CD4-positive, alpha-beta T cell (primary cell): ENCODE measurements around the gene LPAR2. TPM values are rescaled to one million over a fixed set of nuclear protein-coding genes. Genes with fewer than 3 reads are reported as not detected.
"Not testable (repeated sequence)": the region's sequence is repeated elsewhere in the genome, so short reads cannot be mapped to it uniquely, and the experiment has no call there.

Experiments
- ATAC-seq: fragments of 200-7000 bp; cut with Tn5 transposase; one replicate; pipeline ENCODE4 v1.10.0; 2022; ENCODE audit warnings: mild to moderate bottlenecking; ENCODE audit not compliant: poor library complexity
- CTCF ChIA-PET: fragments of 350-600 bp; sonication (Branson Sonifier 250); formaldehyde crosslinking; loops from one replicate; lab custom pipeline; 2021; ENCODE audit warnings: antibody characterized with exemption, inconsistent platforms; lab: Charles Lee
- POLR2A ChIA-PET: fragments of 350-600 bp; sonication (Branson Sonifier 250); formaldehyde crosslinking; loops from one replicate; lab custom pipeline; 2021; ENCODE audit warnings: antibody characterized with exemption, inconsistent platforms; lab: Charles Lee
- DNase-seq, 14 experiments: peaks; one replicate each; pipeline ENCODE4 v3.0.0-alpha.2; 2013 to 2020; ENCODE audit warnings: mixed read lengths in 2 of 14
- H3K27ac ChIP-seq, 2 donors: one replicate each; pipeline versions ENCODE4 v1.5.1 to v1.7.0; 2013; ENCODE audit warnings: low read length in 2 of 2, low read depth in 1 of 2, mild to moderate bottlenecking in 1 of 2
- H3K27me3 ChIP-seq, 2 experiments: 1 replicate in 1 of 2; 2 replicates in 1 of 2; pipeline versions ENCODE4 v1.6.1 to v1.7.0; 2013; ENCODE audit warnings: low read length in 2 of 2, control low read depth in 1 of 2, mild to moderate bottlenecking in 1 of 2, moderate library complexity in 1 of 2; ENCODE audit not compliant: insufficient read depth in 2 of 2, control insufficient read depth in 1 of 2
- H3K36me3 ChIP-seq: one replicate; pipeline ENCODE4 v1.6.1; 2013; ENCODE audit warnings: low read length, control low read depth; ENCODE audit not compliant: insufficient read depth
- H3K4me1 ChIP-seq: one replicate; pipeline ENCODE4 v1.6.1; 2013; ENCODE audit warnings: low read length, control low read depth; ENCODE audit not compliant: insufficient read depth
- H3K4me3 ChIP-seq: one replicate; pipeline ENCODE4 v1.5.1; 2013; ENCODE audit warnings: mild to moderate bottlenecking, low read length, moderate library complexity
- H3K9me3 ChIP-seq, 2 experiments: 1 replicate in 1 of 2; 2 replicates in 1 of 2; pipeline versions ENCODE4 v1.6.1 to v1.7.0; 2013; ENCODE audit warnings: low read length in 2 of 2, mild to moderate bottlenecking in 2 of 2, control low read depth in 1 of 2, moderate library complexity in 1 of 2; ENCODE audit not compliant: control insufficient read depth in 1 of 2, insufficient read depth in 1 of 2
- H3K27ac Mint-ChIP-seq: one replicate; pipeline ENCODE4 v1.8.0; 2020; ENCODE audit warnings: mixed read lengths
- H3K27me3 Mint-ChIP-seq: one replicate; pipeline ENCODE4 v1.8.0; 2021; ENCODE audit warnings: mixed read lengths
- H3K36me3 Mint-ChIP-seq: one replicate; pipeline ENCODE4 v1.8.0; 2021; ENCODE audit warnings: low read depth, mixed read lengths
- H3K4me1 Mint-ChIP-seq: one replicate; pipeline ENCODE4 v1.8.0; 2021; ENCODE audit warnings: low read depth, mixed read lengths
- H3K4me3 Mint-ChIP-seq: one replicate; pipeline ENCODE4 v1.8.0; 2020; ENCODE audit warnings: mild to moderate bottlenecking, mixed read lengths
- H3K9me3 Mint-ChIP-seq: one replicate; pipeline ENCODE4 v1.8.0; 2020; ENCODE audit warnings: mixed read lengths
- CTCF ChIP-seq: fragments of 200-600 bp; IDR thresholded peaks from one replicate; pipeline ENCODE4 v1.8.0; 2022; ENCODE audit warnings: antibody characterized with exemption, mild to moderate bottlenecking
- intact Hi-C, 2 experiments: fragments of 100-400 bp; cut with DNase I in 1 of 2; cut with micrococcal nuclease in 1 of 2; formaldehyde crosslinking; loops; one replicate each; pipeline versions ENCODE4 v1.15.1 to v1.9.0; 2023 to 2025; cut with DNase I, micrococcal nuclease
- total RNA-seq, 174 experiments: library from RNA in 2 of 174; stranded (reverse) in 2 of 174; gene quantifications; one replicate each; pipeline ENCODE4 v1.2.3 and lab custom pipeline; 2021 to 2026

Gene LPAR2
- total RNA-seq, 2 experiments from 2014 or later: 85.9 to 93.7 TPM

GRCh38 chr19:19615086-19615485, 12.9 kb downstream of the LPAR2 start:
- Histone ChIP-seq H3K36me3 (peaks cover 14% of the 10 kb centered on the region), H3K4me3 (no peak overlapping the region), H3K4me1 (peaks cover 58% of the 10 kb centered on the region), H3K27me3 (no peaks in the 10 kb centered on the region), H3K27ac (peak overlapping the region in 1 of 2 donors; percentile 29), H3K9me3 (no peaks in the 10 kb centered on the region)
- peak overlapping the region; percentile 50 for H3K27ac Mint-ChIP-seq
- no peaks in the 10 kb centered on the region for H3K9me3 Mint-ChIP-seq
- H3K27me3 Mint-ChIP-seq: no peaks in the 10 kb centered on the region
- POLR2A ChIA-PET: no interaction called here
- intact Hi-C loops: loop anchor here in 1 of 2 experiments (5.0 kb wide), 1 partner anchor 38 kb away; no protein-coding TSS in a partner anchor
- CTCF ChIA-PET: interaction anchor here (0.6 to 1.7 kb wide), 4 partner anchors 9 to 222 kb away, joined by 3 to 6 read pairs (median 6); partner anchors contain the start of gene GMIP
- H3K36me3 Mint-ChIP-seq: peaks cover 32% of the 10 kb centered on the region
- ATAC-seq (no peak), DNase-seq (peak in 5 of 14 experiments; percentile 25 to 78 (median 63))
- TF ChIP-seq CTCF: no peak
- H3K4me1 Mint-ChIP-seq: peaks cover 69% of the 10 kb centered on the region
- peak overlapping the region; percentile 88 for H3K4me3 Mint-ChIP-seq

- CTCF ChIA-PET: interaction anchor here (0.6 to 1.4 kb wide), 2 partner anchors 8 to 60 kb away, joined by 3 to 6 read pairs; no protein-coding TSS in a partner anchor
- POLR2A ChIA-PET: interaction anchor here (0.7 to 1.5 kb wide), 4 partner anchors 11 to 56 kb away, joined by 3 to 5 read pairs (median 4); partner anchors contain the start of gene ZNF101
- intact Hi-C loops: no loop called here
- no peak overlapping the region for H3K4me3 ChIP-seq
- DNase-seq (no peak), ATAC-seq (no peak)
- H3K27me3 ChIP-seq: no peaks in the 10 kb centered on the region
- Mint-ChIP-seq H3K9me3 (no peaks in the 10 kb centered on the region), H3K4me3 (peak overlapping the region; percentile 34), H3K36me3 (peaks cover 39% of the 10 kb centered on the region), H3K4me1 (peaks cover 64% of the 10 kb centered on the region), H3K27me3 (no peaks in the 10 kb centered on the region), H3K27ac (no peak overlapping the region)
- H3K36me3 ChIP-seq: peaks cover 14% of the 10 kb centered on the region
- no peaks in the 10 kb centered on the region for H3K9me3 ChIP-seq
- peaks cover 54% of the 10 kb centered on the region for H3K4me1 ChIP-seq
- TF ChIP-seq CTCF: no peak
- no peak overlapping the region for H3K27ac ChIP-seq
These were observed 14.5 kb downstream of the LPAR2 start for GRCh38 chr19:19613506-19613905.

GRCh38 chr19:19610376-19611202, 17.4 kb downstream of the LPAR2 start:
- Mint-ChIP-seq H3K4me1 (peaks cover 60% of the 10 kb centered on the region), H3K4me3 (no peak overlapping the region), H3K27me3 (no peaks in the 10 kb centered on the region), H3K36me3 (peaks cover 39% of the 10 kb centered on the region), H3K27ac (no peak overlapping the region), H3K9me3 (no peaks in the 10 kb centered on the region)
- DNase-seq (no peak), ATAC-seq (no peak)
- H3K27ac ChIP-seq: no peak overlapping the region
- H3K4me1 ChIP-seq: peaks cover 51% of the 10 kb centered on the region
- intact Hi-C loops: no loop called here
- H3K4me3 ChIP-seq: no peak overlapping the region
- ChIA-PET CTCF (no interaction called here), POLR2A (interaction anchor here (0.6 kb wide), 1 partner anchor 37 kb away, joined by 4 read pairs; no protein-coding TSS in a partner anchor)
- peaks cover 17% of the 10 kb centered on the region for H3K36me3 ChIP-seq
- no peak for TF ChIP-seq CTCF
- no peaks in the 10 kb centered on the region for H3K27me3 ChIP-seq
- H3K9me3 ChIP-seq: no peaks in the 10 kb centered on the region

GRCh38 chr19:19606686-19607085, 21.3 kb downstream of the LPAR2 start:
- ChIA-PET CTCF (interaction anchor here (1.1 to 2.6 kb wide), 8 partner anchors 8 to 74 kb away, joined by 4 to 20 read pairs (median 6); partner anchors contain the start of gene GMIP), POLR2A (interaction anchor here (0.6 to 2.1 kb wide), 8 partner anchors 13 to 126 kb away, joined by 3 to 6 read pairs (median 4); partner anchors contain the start of genes TSSK6 and ZNF14)
- intact Hi-C loops: loop anchor here in 1 of 2 experiments (1.0 to 2.0 kb wide), 2 partner anchors 8 to 16 kb away; no protein-coding TSS in a partner anchor
- peak overlapping the region; percentile 64 to 66 for H3K27ac ChIP-seq
- Mint-ChIP-seq H3K4me3 (peak overlapping the region; percentile 77), H3K36me3 (peaks cover 33% of the 10 kb centered on the region), H3K27ac (peak overlapping the region; percentile 86), H3K4me1 (peaks cover 62% of the 10 kb centered on the region)
- ATAC-seq, H3K9me3 ChIP-seq, H3K4me3 ChIP-seq, H3K36me3 ChIP-seq, H3K9me3 Mint-ChIP-seq, H3K27me3 ChIP-seq, DNase-seq, H3K27me3 Mint-ChIP-seq: not testable (repeated sequence)
- peaks cover 64% of the 10 kb centered on the region for H3K4me1 ChIP-seq
